Caco-2 (cell line): ENCODE data around the gene NEGR1. TPM values are rescaled to one million over a fixed set of nuclear protein-coding genes. Genes with fewer than 3 reads are reported as not detected.

Experiments
- BruUV-seq: library from RNA; stranded (reverse); fragments of 400-500 nt; replicated peaks from 2 replicates; lab custom pipeline; 2021; lab: Mats Ljungman, UMichigan
- CTCF ChIA-PET: fragments of 300-600 bp; sonication (Branson Sonifier 250); formaldehyde crosslinking; loops from one replicate; lab custom pipeline; 2022; ENCODE audit warnings: antibody characterized with exemption; lab: Charles Lee
- POLR2A ChIA-PET: fragments of 300-600 bp; sonication (Branson Sonifier 250); formaldehyde crosslinking; loops from one replicate; lab custom pipeline; 2022; ENCODE audit warnings: antibody characterized with exemption; lab: Charles Lee
- DNase-seq, 2 experiments: peaks; one replicate each; pipeline versions ENCODE4 v3.0.0 to v3.0.0-alpha.2; 2020 to 2022
- H3K27me3 ChIP-seq: replicated peaks from 2 replicates; pipeline ENCODE4 v1.6.0; 2011; ENCODE audit warnings: low read length; ENCODE audit not compliant: control insufficient read depth, insufficient read depth
- H3K36me3 ChIP-seq: 2 replicates; pipeline ENCODE4 v1.5.1; 2011; ENCODE audit warnings: low read length; ENCODE audit not compliant: control insufficient read depth, insufficient read depth
- H3K4me1 ChIP-seq: fragments of 250-450 bp; sonication (Bioruptor Pico); 2 replicates; pipeline ENCODE4 v1.5.1; 2020; ENCODE audit warnings: mild to moderate bottlenecking
- H3K4me3 ChIP-seq: 2 replicates; pipeline ENCODE4 v1.5.1; 2011; ENCODE audit warnings: low read depth, mild to moderate bottlenecking, control low read depth, low read length
- H3K9me3 ChIP-seq: fragments of 250-450 bp; sonication (Bioruptor Pico); 2 replicates; pipeline ENCODE4 v1.5.1; 2020; ENCODE audit warnings: mild to moderate bottlenecking, moderate library complexity
- H3K27ac Mint-ChIP-seq: one replicate; pipeline ENCODE4 v1.8.0; 2022; ENCODE audit warnings: mixed read lengths; ENCODE audit not compliant: unreplicated experiment
- H3K27me3 Mint-ChIP-seq: one replicate; pipeline ENCODE4 v1.8.0; 2022; ENCODE audit warnings: mixed read lengths; ENCODE audit not compliant: insufficient read depth, unreplicated experiment
- H3K36me3 Mint-ChIP-seq: one replicate; pipeline ENCODE4 v1.8.0; 2022; ENCODE audit warnings: mild to moderate bottlenecking, mixed read lengths; ENCODE audit not compliant: insufficient read depth, unreplicated experiment
- H3K4me1 Mint-ChIP-seq: one replicate; pipeline ENCODE4 v1.8.0; 2022; ENCODE audit warnings: low read depth, mixed read lengths; ENCODE audit not compliant: unreplicated experiment
- H3K4me3 Mint-ChIP-seq: one replicate; pipeline ENCODE4 v1.8.0; 2022; ENCODE audit warnings: mild to moderate bottlenecking, moderate library complexity, mixed read lengths; ENCODE audit not compliant: unreplicated experiment
- H3K9me3 Mint-ChIP-seq: one replicate; pipeline ENCODE4 v1.8.0; 2022; ENCODE audit warnings: mixed read lengths; ENCODE audit not compliant: unreplicated experiment
- intact Hi-C: fragments of 100-400 bp; cut with micrococcal nuclease; formaldehyde crosslinking; loops from one replicate; pipeline ENCODE4 v1.10.0; 2022; ENCODE audit not compliant: unreplicated experiment
- total RNA-seq: library from RNA; stranded (reverse); gene quantifications from 2 replicates; pipeline ENCODE4 v1.2.3, GENCODE V29; 2022
- TF ChIP-seq, protein P1 (sequence below), 2 experiments: fragments of 200-600 bp in 1 of 2; IDR thresholded peaks; 1 replicate in 1 of 2; 2 replicates in 1 of 2; pipeline versions ENCODE4 v1.5.1 to v1.8.0; 2011 to 2022; ENCODE audit warnings: antibody characterized with exemption in 1 of 2, control low read depth in 1 of 2, inconsistent platforms in 1 of 2, low read depth in 1 of 2, low read length in 1 of 2, mild to moderate bottlenecking in 1 of 2, moderate library complexity in 1 of 2; ENCODE audit not compliant: insufficient read depth in 1 of 2, severe bottlenecking in 1 of 2, unreplicated experiment in 1 of 2

NEGR1 gene
- total RNA-seq, 1 experiment from 2014 or later = not detected

DNA sequence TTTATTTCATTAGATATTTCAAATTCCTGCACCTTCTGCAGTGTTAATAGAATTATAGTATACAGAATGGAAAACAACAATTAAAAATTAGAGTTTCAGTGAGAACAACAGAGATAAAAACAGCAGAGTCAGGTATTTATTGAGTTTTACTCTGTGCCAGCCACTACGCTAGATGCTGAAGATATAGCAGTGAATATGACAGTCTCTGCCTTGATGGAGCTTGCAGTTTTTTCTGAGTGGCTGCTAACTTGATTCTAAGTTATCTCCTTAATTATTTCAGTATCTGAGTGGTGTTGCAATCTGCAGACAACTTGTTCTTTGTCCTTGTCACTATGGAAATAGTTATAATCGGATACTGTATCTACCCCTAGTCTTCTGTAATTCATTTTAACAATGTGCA lies 817.2 kb downstream of the NEGR1 start:
- intact Hi-C loops = no loop called here
- no peak overlapping the region for H3K27ac Mint-ChIP-seq
- Histone ChIP-seq H3K4me1 (no peaks in the 10 kb centered on the region), H3K9me3 (no peaks in the 10 kb centered on the region), H3K27me3 (no peaks in the 10 kb centered on the region), H3K36me3 (no peaks in the 10 kb centered on the region), H3K4me3 (no peak overlapping the region)
- DNase-seq = no peak
- TF ChIP-seq, protein P1, sequence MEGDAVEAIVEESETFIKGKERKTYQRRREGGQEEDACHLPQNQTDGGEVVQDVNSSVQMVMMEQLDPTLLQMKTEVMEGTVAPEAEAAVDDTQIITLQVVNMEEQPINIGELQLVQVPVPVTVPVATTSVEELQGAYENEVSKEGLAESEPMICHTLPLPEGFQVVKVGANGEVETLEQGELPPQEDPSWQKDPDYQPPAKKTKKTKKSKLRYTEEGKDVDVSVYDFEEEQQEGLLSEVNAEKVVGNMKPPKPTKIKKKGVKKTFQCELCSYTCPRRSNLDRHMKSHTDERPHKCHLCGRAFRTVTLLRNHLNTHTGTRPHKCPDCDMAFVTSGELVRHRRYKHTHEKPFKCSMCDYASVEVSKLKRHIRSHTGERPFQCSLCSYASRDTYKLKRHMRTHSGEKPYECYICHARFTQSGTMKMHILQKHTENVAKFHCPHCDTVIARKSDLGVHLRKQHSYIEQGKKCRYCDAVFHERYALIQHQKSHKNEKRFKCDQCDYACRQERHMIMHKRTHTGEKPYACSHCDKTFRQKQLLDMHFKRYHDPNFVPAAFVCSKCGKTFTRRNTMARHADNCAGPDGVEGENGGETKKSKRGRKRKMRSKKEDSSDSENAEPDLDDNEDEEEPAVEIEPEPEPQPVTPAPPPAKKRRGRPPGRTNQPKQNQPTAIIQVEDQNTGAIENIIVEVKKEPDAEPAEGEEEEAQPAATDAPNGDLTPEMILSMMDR (IDR thresholded peaks at IDR 0.05; ENCODE audit: insufficient read depth in 1 of 2, low read depth in 1 of 2, low read length in 1 of 2, severe bottlenecking in 1 of 2, unreplicated experiment in 1 of 2) = no peak
- no peaks in the 10 kb centered on the region for H3K9me3 Mint-ChIP-seq
- no peak overlapping the region for H3K4me3 Mint-ChIP-seq
- H3K36me3 Mint-ChIP-seq = no peaks in the 10 kb centered on the region
- peaks cover 2% of the 10 kb centered on the region for H3K27me3 Mint-ChIP-seq
- H3K4me1 Mint-ChIP-seq = no peaks in the 10 kb centered on the region
- POLR2A ChIA-PET = no interaction called here
- no TSS peak for BruUV-seq
- CTCF ChIA-PET = no interaction called here

DNA sequence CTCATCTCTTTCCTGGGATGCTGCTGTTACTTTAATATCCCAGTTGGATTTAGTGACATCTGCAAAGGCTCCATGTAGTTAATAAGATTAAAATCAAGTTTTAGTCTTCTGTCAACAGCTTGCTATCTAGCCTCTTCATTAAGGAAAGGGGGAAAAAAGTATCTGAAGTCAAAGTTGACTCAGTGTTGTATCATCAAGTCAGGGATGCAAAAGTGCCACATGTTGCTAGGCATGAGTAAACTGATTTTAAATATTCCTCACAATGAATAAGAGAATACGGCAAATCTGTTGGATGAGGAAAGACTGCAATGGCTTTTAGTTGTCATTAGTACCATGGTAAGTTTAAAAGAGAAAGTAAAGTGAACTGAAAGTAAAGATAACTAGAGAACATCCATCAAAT lies 818.3 kb downstream of the NEGR1 start:
- no peaks in the 10 kb centered on the region for H3K9me3 ChIP-seq
- CTCF ChIA-PET = no interaction called here
- no peak for DNase-seq
- Mint-ChIP-seq H3K4me1 (no peaks in the 10 kb centered on the region), H3K36me3 (no peaks in the 10 kb centered on the region), H3K27me3 (peaks cover 5% of the 10 kb centered on the region), H3K27ac (no peak overlapping the region), H3K4me3 (no peak overlapping the region), H3K9me3 (no peaks in the 10 kb centered on the region)
- intact Hi-C loops = no loop called here
- H3K4me1 ChIP-seq = no peaks in the 10 kb centered on the region
- no peaks in the 10 kb centered on the region for H3K27me3 ChIP-seq
- TF ChIP-seq, protein P1 (IDR thresholded peaks at IDR 0.05; ENCODE audit: insufficient read depth in 1 of 2, low read depth in 1 of 2, low read length in 1 of 2, severe bottlenecking in 1 of 2, unreplicated experiment in 1 of 2) = no peak
- no peak overlapping the region for H3K4me3 ChIP-seq
- BruUV-seq = no TSS peak
- POLR2A ChIA-PET = no interaction called here
- H3K36me3 ChIP-seq = no peaks in the 10 kb centered on the region

DNA sequence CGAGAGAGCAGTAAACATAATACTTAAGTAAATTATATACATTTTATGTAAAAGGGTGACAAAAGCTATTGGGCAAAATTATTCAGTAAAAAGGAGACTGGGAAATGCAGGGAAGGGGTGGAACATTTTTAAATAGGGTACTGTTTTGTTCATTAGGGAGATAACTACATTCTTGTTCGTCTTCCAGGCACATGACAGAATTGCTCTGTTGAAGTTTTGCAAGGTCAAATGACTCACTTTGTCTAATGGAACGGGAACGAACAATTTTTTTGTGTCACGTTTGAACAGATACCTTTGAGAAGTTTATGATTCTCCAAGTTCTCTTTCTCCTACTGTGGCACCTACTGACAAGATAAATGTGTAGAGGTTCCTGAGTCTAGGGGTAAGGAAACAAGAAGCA lies 819.2 kb downstream of the NEGR1 start:
- H3K36me3 Mint-ChIP-seq = no peaks in the 10 kb centered on the region
- H3K27me3 Mint-ChIP-seq = peaks cover 5% of the 10 kb centered on the region
- POLR2A ChIA-PET = no interaction called here
- H3K4me3 ChIP-seq = no peak overlapping the region
- H3K27ac Mint-ChIP-seq = no peak overlapping the region
- H3K36me3 ChIP-seq = no peaks in the 10 kb centered on the region
- no peaks in the 10 kb centered on the region for H3K9me3 ChIP-seq
- no peaks in the 10 kb centered on the region for H3K9me3 Mint-ChIP-seq
- no peaks in the 10 kb centered on the region for H3K27me3 ChIP-seq
- CTCF ChIA-PET = no interaction called here
- TF ChIP-seq, protein P1 (IDR thresholded peaks at IDR 0.05; ENCODE audit: insufficient read depth in 1 of 2, low read depth in 1 of 2, low read length in 1 of 2, severe bottlenecking in 1 of 2, unreplicated experiment in 1 of 2) = no peak
- no peaks in the 10 kb centered on the region for H3K4me1 ChIP-seq
- no TSS peak for BruUV-seq
- no peak for DNase-seq
- no peaks in the 10 kb centered on the region for H3K4me1 Mint-ChIP-seq
- H3K4me3 Mint-ChIP-seq = no peak overlapping the region
- intact Hi-C loops = no loop called here
